ENCODE data around the gene KHK. TPM values are rescaled to one million over a fixed set of nuclear protein-coding genes. Genes with fewer than 3 reads are reported as not detected.

Gene KHK
- total and polyA plus RNA-seq, 9 of the 15 experiments (the other 6 are each of a cell fraction or from before 2014, with no cell fraction given) = 1.5 to 10.7 (median 5.2) TPM

DNA sequence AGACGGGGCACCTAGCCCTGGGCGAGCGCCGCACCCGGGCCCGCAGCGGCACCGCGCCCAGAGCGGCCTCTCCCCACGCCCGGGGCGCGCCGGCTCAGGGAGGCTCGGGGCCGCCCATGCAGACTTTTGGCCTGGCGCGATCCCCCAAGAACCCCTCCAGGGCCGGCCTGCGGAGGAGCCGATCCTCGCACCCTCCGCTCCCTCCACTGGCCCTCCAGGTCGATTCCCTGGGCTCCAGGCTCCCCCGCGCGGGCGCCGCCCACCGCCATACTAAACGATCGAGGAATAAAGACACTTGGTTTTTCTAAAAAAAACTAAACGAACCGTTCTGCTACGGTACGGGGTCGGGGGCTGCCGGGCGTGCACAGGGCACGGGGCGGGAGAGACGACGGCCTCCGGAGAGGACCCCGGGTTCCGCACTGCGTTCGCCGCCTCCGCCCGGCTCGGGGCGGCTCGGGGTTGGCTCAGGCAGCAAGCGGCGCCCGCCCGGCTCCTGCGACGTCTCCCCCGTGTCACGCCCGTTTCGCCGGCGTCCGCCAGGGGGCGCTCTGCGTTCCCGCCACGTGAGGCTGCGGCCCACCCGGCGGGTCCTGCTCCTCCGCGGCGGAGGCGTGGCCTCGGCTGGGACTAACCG is 365 bp upstream of the KHK start (continued):
- TF ChIP-seq ZNF395 (CRISPR knock-in tag; IDR thresholded peaks at IDR 0.05) (no peak), BRD4 (IDR thresholded peaks at IDR 0.05) (no peak), DIDO1 (tag; IDR thresholded peaks at IDR 0.05; ENCODE audit: low read depth) (no peak), JUND (IDR thresholded peaks at IDR 0.05; ENCODE audit: borderline replicate concordance, low read depth, low read length) (peak; percentile 62), JUND (tag; IDR thresholded peaks at IDR 0.05; ENCODE audit: borderline replicate concordance, low read depth, low read length) (no peak; the same call in 2 of the 3 replicates), MAZ (CRISPR knock-in tag; conservative IDR thresholded peaks at IDR 0.05 in 1 of 2, IDR thresholded peaks at IDR 0.05 in 1 of 2) (peak; percentile 63 to 87), ADNP (tag; IDR thresholded peaks at IDR 0.05) (no peak), ZNF589 (CRISPR knock-in tag; IDR thresholded peaks at IDR 0.05; ENCODE audit: low read depth) (no peak; the same call in 1 of the 2 replicates), KAT8 (IDR thresholded peaks at IDR 0.05; ENCODE audit: low read depth) (no peak), NFE2 (IDR thresholded peaks at IDR 0.05; ENCODE audit: low read depth) (no peak), CREM (IDR thresholded peaks at IDR 0.05; ENCODE audit: low read depth) (peak; percentile 93), ZFP91 (CRISPR knock-in tag; IDR thresholded peaks at IDR 0.05) (no peak), ZNF408 (CRISPR knock-in tag; IDR thresholded peaks at IDR 0.05; ENCODE audit: low read depth) (no peak), ZBED1 (IDR thresholded peaks at IDR 0.05) (no peak), PCBP2 (IDR thresholded peaks at IDR 0.05; ENCODE audit: low read depth, low read length, poor library complexity, severe bottlenecking) (no peak)
- TF ChIP-seq, protein P1, sequence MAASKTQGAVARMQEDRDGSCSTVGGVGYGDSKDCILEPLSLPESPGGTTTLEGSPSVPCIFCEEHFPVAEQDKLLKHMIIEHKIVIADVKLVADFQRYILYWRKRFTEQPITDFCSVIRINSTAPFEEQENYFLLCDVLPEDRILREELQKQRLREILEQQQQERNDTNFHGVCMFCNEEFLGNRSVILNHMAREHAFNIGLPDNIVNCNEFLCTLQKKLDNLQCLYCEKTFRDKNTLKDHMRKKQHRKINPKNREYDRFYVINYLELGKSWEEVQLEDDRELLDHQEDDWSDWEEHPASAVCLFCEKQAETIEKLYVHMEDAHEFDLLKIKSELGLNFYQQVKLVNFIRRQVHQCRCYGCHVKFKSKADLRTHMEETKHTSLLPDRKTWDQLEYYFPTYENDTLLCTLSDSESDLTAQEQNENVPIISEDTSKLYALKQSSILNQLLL (CRISPR knock-in tag; IDR thresholded peaks at IDR 0.05; ENCODE audit: borderline replicate concordance) = no peak
- TF ChIP-seq, protein P2, sequence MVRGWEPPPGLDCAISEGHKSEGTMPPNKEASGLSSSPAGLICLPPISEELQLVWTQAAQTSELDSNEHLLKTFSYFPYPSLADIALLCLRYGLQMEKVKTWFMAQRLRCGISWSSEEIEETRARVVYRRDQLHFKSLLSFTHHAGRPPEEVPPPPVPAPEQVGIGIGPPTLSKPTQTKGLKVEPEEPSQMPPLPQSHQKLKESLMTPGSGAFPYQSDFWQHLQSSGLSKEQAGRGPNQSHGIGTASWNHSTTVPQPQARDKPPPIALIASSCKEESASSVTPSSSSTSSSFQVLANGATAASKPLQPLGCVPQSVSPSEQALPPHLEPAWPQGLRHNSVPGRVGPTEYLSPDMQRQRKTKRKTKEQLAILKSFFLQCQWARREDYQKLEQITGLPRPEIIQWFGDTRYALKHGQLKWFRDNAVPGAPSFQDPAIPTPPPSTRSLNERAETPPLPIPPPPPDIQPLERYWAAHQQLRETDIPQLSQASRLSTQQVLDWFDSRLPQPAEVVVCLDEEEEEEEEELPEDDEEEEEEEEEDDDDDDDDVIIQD (CRISPR knock-in tag; IDR thresholded peaks at IDR 0.05) = no peak
- TF ChIP-seq, protein P3, sequence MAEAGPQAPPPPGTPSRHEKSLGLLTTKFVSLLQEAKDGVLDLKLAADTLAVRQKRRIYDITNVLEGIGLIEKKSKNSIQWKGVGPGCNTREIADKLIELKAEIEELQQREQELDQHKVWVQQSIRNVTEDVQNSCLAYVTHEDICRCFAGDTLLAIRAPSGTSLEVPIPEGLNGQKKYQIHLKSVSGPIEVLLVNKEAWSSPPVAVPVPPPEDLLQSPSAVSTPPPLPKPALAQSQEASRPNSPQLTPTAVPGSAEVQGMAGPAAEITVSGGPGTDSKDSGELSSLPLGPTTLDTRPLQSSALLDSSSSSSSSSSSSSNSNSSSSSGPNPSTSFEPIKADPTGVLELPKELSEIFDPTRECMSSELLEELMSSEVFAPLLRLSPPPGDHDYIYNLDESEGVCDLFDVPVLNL (CRISPR knock-in tag; IDR thresholded peaks at IDR 0.05; ENCODE audit: low read depth) = peak; percentile 96
- TF ChIP-seq, protein P4, sequence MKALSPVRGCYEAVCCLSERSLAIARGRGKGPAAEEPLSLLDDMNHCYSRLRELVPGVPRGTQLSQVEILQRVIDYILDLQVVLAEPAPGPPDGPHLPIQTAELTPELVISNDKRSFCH (CRISPR knock-in tag; IDR thresholded peaks at IDR 0.05) = no peak
- TF ChIP-seq, protein P4 (tag; IDR thresholded peaks at IDR 0.05) = no peak
